SU-DHL-6 (cell line): ENCODE measurements around the gene ATRNL1.

Experiments used
- H2AFZ ChIP-seq: fragments of 200-600 bp; sonication (generic); 2 replicates; pipeline ENCODE4 v1.6.1; 2014; ENCODE audit warnings: low read depth, mild to moderate bottlenecking, moderate library complexity, mixed read lengths, antibody characterized with exemption, low read length; ENCODE audit not compliant: severe bottlenecking
- H3F3A ChIP-seq: fragments of 200-600 bp; shearing (Covaris generic); 2 replicates; pipeline ENCODE4 v1.6.0; 2016; ENCODE audit warnings: antibody characterized with exemption, mild to moderate bottlenecking; ENCODE audit not compliant: insufficient read depth
- H3K27ac ChIP-seq: fragments of 200-600 bp; sonication (generic); 2 replicates; pipeline ENCODE4 v1.5.1; 2016; ENCODE audit warnings: low read depth, mild to moderate bottlenecking, low read length, moderate library complexity, mixed read lengths
- H3K27me3 ChIP-seq: fragments of 200-600 bp; sonication (generic), shearing (Covaris generic); 2 replicates; pipeline ENCODE4 v1.6.0; 2014; ENCODE audit warnings: mild to moderate bottlenecking, low read length
- H3K36me3 ChIP-seq: fragments of 200-600 bp; sonication (generic); 2 replicates; pipeline ENCODE4 v1.6.1; 2014; ENCODE audit warnings: mild to moderate bottlenecking, low read length, mixed read lengths
- H3K4me2 ChIP-seq: fragments of 300-600, 200-600 bp; shearing (Covaris generic), sonication (generic); 2 replicates; pipeline ENCODE4 v1.6.0; 2014; ENCODE audit warnings: low read length, low read depth, mild to moderate bottlenecking; ENCODE audit not compliant: poor library complexity, severe bottlenecking
- H3K4me3 ChIP-seq: fragments of 200-600 bp; sonication (generic); 2 replicates; pipeline ENCODE4 v1.5.1; 2014; ENCODE audit warnings: antibody characterized with exemption, low read length, mild to moderate bottlenecking, mixed read lengths; ENCODE audit not compliant: insufficient read depth, poor library complexity, severe bottlenecking
- H3K79me2 ChIP-seq: fragments of 200-600 bp; sonication (generic); 2 replicates; pipeline ENCODE4 v1.6.1; 2014; ENCODE audit warnings: mild to moderate bottlenecking, low read length, moderate library complexity; ENCODE audit not compliant: insufficient read depth
- H3K9ac ChIP-seq: fragments of 200-600 bp; sonication (generic); 2 replicates; pipeline ENCODE4 v1.7.0; 2014; ENCODE audit warnings: mild to moderate bottlenecking, low read length
- H3K9me2 ChIP-seq: fragments of 200-600 bp; sonication (generic); replicated peaks from 2 replicates; pipeline ENCODE4 v1.6.1; 2014; ENCODE audit warnings: low read length; ENCODE audit not compliant: insufficient read depth
- H3K9me3 ChIP-seq: fragments of 200-600 bp; sonication (generic); 2 replicates; pipeline ENCODE4 v1.6.1; 2014; ENCODE audit warnings: low read length, mixed read lengths; ENCODE audit not compliant: insufficient read depth
- H4K20me1 ChIP-seq: fragments of 200-600 bp; sonication (generic); 2 replicates; pipeline ENCODE4 v1.6.1; 2014; ENCODE audit warnings: low read depth, mild to moderate bottlenecking, antibody characterized with exemption, low read length, moderate library complexity, mixed read lengths
- EZH2phosphoT487 ChIP-seq: fragments of 200-600 bp; sonication (generic), shearing (Covaris generic); conservative IDR thresholded peaks from 2 replicates; pipeline ENCODE4 v1.6.1; 2018; ENCODE audit warnings: mild to moderate bottlenecking, antibody characterized with exemption, low read length, moderate library complexity, mixed read lengths
- TF ChIP-seq, protein P1 (sequence below): fragments of 200-600 bp; sonication (generic); IDR thresholded peaks from one replicate; pipeline ENCODE4 v1.5.1; 2017; ENCODE audit warnings: antibody characterized with exemption, mild to moderate bottlenecking, low read length, moderate library complexity; ENCODE audit not compliant: insufficient read depth, poor library complexity, severe bottlenecking

Gene ATRNL1

DNA sequence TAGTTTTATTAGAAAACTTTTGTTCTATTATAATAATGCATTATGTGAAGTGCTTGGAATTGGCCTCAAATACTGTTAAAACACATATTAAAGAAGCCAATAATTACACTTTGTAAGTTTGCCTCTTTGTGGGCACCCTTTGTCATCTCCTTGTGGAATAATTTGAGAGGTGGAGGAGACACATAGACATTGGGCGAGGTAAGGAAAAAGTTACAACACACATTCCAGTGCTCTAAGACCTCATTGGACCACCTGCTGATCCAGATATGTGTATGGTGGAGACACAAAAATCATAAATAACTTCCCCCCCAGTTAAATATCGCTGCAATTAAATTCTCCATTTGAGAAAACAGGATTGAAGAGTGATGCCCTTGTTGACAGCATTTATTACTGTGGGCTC is 668.0 kb downstream of the ATRNL1 start:
- Histone ChIP-seq H3F3A (no peaks in the 10 kb centered on the region), H3K9me2 (no peaks in the 10 kb centered on the region), H3K9me3 (no peaks in the 10 kb centered on the region), H4K20me1 (no peaks in the 10 kb centered on the region), H3K36me3 (no peaks in the 10 kb centered on the region), H3K79me2 (no peaks in the 10 kb centered on the region), H3K27me3 (no peaks in the 10 kb centered on the region), H3K9ac (no peak overlapping the region), H3K27ac (no peak overlapping the region), H3K4me3 (no peak overlapping the region), H2AFZ (no peak overlapping the region), H3K4me2 (no peak overlapping the region)
- no peak for TF ChIP-seq EZH2phosphoT487
- TF ChIP-seq, protein P1, sequence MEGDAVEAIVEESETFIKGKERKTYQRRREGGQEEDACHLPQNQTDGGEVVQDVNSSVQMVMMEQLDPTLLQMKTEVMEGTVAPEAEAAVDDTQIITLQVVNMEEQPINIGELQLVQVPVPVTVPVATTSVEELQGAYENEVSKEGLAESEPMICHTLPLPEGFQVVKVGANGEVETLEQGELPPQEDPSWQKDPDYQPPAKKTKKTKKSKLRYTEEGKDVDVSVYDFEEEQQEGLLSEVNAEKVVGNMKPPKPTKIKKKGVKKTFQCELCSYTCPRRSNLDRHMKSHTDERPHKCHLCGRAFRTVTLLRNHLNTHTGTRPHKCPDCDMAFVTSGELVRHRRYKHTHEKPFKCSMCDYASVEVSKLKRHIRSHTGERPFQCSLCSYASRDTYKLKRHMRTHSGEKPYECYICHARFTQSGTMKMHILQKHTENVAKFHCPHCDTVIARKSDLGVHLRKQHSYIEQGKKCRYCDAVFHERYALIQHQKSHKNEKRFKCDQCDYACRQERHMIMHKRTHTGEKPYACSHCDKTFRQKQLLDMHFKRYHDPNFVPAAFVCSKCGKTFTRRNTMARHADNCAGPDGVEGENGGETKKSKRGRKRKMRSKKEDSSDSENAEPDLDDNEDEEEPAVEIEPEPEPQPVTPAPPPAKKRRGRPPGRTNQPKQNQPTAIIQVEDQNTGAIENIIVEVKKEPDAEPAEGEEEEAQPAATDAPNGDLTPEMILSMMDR: no peak

DNA sequence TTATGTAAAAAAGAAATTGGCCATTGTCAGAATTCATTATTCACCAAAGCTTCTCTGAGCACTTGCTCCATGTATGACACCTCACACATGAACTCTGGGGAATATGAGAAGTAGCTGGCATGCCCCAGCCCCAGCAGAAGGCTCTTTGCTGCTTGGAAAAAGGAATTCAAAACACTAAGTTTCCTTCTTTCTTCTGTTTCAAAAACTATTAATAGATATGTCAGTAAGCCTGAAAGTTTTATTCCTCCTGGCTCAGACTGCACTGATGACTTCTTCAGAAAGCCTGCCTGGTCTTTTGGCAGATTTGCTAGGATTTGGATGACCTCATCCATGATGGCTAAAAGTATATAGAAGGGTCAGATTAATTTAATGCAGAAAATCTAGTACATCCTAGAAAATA is 668.9 kb downstream of the ATRNL1 start:
- H3F3A ChIP-seq: no peaks in the 10 kb centered on the region
- H3K9me3 ChIP-seq: no peaks in the 10 kb centered on the region
- H3K9ac ChIP-seq: no peak overlapping the region
- no peak overlapping the region for H3K27ac ChIP-seq
- H3K9me2 ChIP-seq: no peaks in the 10 kb centered on the region
- TF ChIP-seq EZH2phosphoT487: no peak
- TF ChIP-seq, protein P1: no peak
- no peaks in the 10 kb centered on the region for H4K20me1 ChIP-seq
- no peak overlapping the region for H3K4me3 ChIP-seq
- H3K4me2 ChIP-seq: no peak overlapping the region
- no peak overlapping the region for H2AFZ ChIP-seq
- H3K79me2 ChIP-seq: no peaks in the 10 kb centered on the region
- H3K36me3 ChIP-seq: no peaks in the 10 kb centered on the region
- no peaks in the 10 kb centered on the region for H3K27me3 ChIP-seq

DNA sequence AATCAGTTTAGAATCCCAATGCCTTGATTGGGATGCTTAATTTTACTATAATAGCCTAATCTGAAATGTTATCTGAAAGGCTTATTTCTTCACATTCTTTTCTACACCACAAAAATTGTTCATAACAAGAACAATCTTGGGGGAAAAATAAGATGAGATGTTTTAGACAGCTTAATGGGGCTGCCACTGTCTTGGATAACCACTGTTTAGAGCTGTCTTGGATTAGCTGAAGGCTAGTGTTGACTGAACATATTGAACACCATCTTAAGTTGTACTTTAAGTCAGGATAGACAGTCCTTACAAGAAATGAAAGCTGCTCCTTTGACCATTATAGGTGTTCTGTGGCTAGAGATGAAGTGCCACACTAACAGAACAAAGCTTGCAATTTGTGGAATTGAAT is 678.6 kb downstream of the ATRNL1 start:
- Histone ChIP-seq H3K9me3 (no peaks in the 10 kb centered on the region), H3K27me3 (no peaks in the 10 kb centered on the region), H3K9ac (no peak overlapping the region), H3K4me2 (no peak overlapping the region), H3K27ac (no peak overlapping the region), H3F3A (no peaks in the 10 kb centered on the region), H3K79me2 (no peaks in the 10 kb centered on the region), H3K4me3 (no peak overlapping the region), H3K36me3 (no peaks in the 10 kb centered on the region), H3K9me2 (no peaks in the 10 kb centered on the region; the same call in 1 of the 2 replicates), H2AFZ (no peak overlapping the region), H4K20me1 (no peaks in the 10 kb centered on the region)
- TF ChIP-seq EZH2phosphoT487: no peak
- TF ChIP-seq, protein P1: no peak

DNA sequence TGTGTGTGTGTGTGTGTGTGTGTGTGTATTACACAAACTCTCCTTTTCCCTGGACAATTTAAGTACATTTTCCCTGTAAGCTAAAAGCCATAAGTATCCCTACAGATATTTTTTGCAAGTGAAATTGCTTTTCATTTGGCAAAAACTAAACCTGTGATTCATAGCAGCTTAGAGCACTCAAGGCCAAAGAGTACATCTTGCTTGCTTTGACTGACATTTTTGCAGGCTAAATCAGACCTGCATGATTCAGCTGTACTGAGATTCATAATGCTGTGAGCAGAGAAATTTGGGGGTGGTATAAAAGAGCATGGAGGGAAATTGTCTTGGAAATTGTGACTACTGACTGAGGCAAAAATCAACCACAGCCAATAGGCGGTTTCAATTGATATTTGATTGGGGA is 679.4 kb downstream of the ATRNL1 start:
- H3K4me2 ChIP-seq: no peak overlapping the region

More for the DNA sequence above, 679.4 kb downstream of the ATRNL1 start:
- no peak overlapping the region for H3K27ac ChIP-seq
- H3K9me2 ChIP-seq: no peaks in the 10 kb centered on the region; the same call in 1 of the 2 replicates
- no peak for TF ChIP-seq EZH2phosphoT487
- TF ChIP-seq, protein P1: no peak
- H3F3A ChIP-seq: no peaks in the 10 kb centered on the region
- H3K36me3 ChIP-seq: no peaks in the 10 kb centered on the region
- no peaks in the 10 kb centered on the region for H3K79me2 ChIP-seq
- no peaks in the 10 kb centered on the region for H4K20me1 ChIP-seq
- H3K4me3 ChIP-seq: no peak overlapping the region
- H2AFZ ChIP-seq: no peak overlapping the region
- H3K9ac ChIP-seq: no peak overlapping the region
- no peaks in the 10 kb centered on the region for H3K9me3 ChIP-seq
- no peaks in the 10 kb centered on the region for H3K27me3 ChIP-seq
